ENCODE measurements around the gene ZNF343.
A peak's percentile ranks its signal among the peaks of the same experiment; 100 is the strongest.

Gene ZNF343

DNA sequence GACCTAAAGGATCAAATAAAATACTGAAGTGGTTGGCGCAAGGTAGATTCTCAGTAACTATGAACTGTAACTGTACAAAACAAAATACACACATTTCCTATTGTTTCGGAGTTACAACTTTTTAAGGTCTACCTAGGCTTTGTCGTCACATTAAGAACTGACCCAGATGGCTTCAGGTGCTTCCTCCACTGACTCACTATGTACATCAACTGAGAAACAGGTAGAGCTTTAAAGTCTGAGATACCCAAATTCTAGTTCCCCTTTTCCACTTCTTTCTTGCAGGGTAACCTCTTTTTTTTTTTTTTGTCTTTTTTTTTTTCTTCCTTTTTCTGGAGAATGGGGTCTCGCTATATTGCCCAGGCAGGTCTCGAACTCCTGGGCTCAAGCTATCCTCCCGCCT, 43.6 kb downstream of the ZNF343 start:
- H3K9me3 Mint-ChIP-seq: no peaks in the 10 kb centered on the region
- H3K4me1 Mint-ChIP-seq: peaks cover 70% of the 10 kb centered on the region
- H3K4me3 Mint-ChIP-seq: no peak overlapping the region
- DNase-seq (no peak), ATAC-seq (no peak)
- peak overlapping the region; percentile 80 to 93 for H3K27ac Mint-ChIP-seq
- no peaks in the 10 kb centered on the region for H3K27me3 Mint-ChIP-seq

DNA sequence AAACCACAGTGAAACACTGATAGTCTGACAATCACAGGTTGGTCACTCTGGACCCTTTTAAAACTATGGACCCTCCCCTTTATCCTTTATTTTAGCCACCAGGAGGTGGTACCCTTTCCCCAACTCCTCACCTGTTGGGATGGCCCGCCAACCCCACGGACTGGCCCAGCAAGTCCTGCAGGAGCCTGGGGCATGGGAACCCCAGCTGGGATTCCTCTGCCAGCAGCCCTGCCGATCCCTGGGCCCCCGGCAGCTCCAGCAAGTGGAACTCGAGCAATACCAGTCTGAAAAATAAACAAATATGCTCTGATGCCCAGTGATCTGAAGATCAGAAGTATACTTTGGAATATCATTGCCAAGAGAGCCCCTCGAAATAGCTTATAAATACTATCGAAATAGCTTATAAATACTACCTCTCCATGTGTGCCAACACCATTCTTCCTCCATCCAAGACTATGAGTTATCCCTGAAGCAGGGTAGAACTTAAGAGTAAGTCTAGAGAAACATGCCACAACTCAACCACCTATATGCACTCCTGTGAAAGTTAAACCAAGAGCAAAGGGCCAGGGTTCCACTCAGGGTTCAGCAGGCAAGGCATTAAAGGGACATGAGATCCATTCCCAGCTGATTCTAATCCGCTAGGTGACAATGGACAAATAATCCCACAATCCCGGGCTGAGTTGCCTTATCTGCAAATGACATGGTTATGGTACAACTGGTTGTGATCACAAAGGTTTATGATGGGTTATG, 44.9 kb downstream of the ZNF343 start:
- H3K27ac Mint-ChIP-seq: peak overlapping the region in 1 of 2 donors; percentile 96
- peaks cover 60% of the 10 kb centered on the region for H3K4me1 Mint-ChIP-seq
- no peaks in the 10 kb centered on the region for H3K27me3 Mint-ChIP-seq
- no peak overlapping the region for H3K4me3 Mint-ChIP-seq
- ATAC-seq: no peak
- no peak for DNase-seq
- H3K9me3 Mint-ChIP-seq: no peaks in the 10 kb centered on the region

GRCh38 chr20:2462484-2462883, 46.2 kb downstream of the ZNF343 start:
- Mint-ChIP-seq H3K27ac (peak overlapping the region; percentile 1 to 89), H3K27me3 (no peaks in the 10 kb centered on the region), H3K4me3 (no peak overlapping the region), H3K9me3 (no peaks in the 10 kb centered on the region), H3K4me1 (peaks cover 47% of the 10 kb centered on the region)
- DNase-seq (no peak), ATAC-seq (no peak)

- Mint-ChIP-seq H3K27ac (no peak overlapping the region), H3K4me1 (peaks cover 47% of the 10 kb centered on the region), H3K9me3 (no peaks in the 10 kb centered on the region), H3K27me3 (no peaks in the 10 kb centered on the region), H3K4me3 (no peak overlapping the region)
- ATAC-seq: no peak
- no peak for DNase-seq
Measured at GRCh38 chr20:2460752-2461424, 47.8 kb downstream of the ZNF343 start.

GRCh38 chr20:2459981-2460751, 48.5 kb downstream of the ZNF343 start:
- H3K27me3 Mint-ChIP-seq: no peaks in the 10 kb centered on the region
- H3K27ac Mint-ChIP-seq: no peak overlapping the region
- no peak for ATAC-seq

GRCh38 chr20:2458919-2459499, 49.7 kb downstream of the ZNF343 start:
- no peaks in the 10 kb centered on the region for H3K27me3 Mint-ChIP-seq
- ATAC-seq: no peak
- no peak for DNase-seq
- peaks cover 47% of the 10 kb centered on the region for H3K4me1 Mint-ChIP-seq
- H3K4me3 Mint-ChIP-seq: no peak overlapping the region
- no peaks in the 10 kb centered on the region for H3K9me3 Mint-ChIP-seq
- H3K27ac Mint-ChIP-seq: no peak overlapping the region

More at GRCh38 chr20:2459981-2460751, 48.5 kb downstream of the ZNF343 start:
- no peak for DNase-seq
- Mint-ChIP-seq H3K4me3 (no peak overlapping the region), H3K9me3 (no peaks in the 10 kb centered on the region), H3K4me1 (peaks cover 47% of the 10 kb centered on the region)

- peaks cover 22% of the 10 kb centered on the region for H3K4me1 Mint-ChIP-seq
- H3K27me3 Mint-ChIP-seq: no peaks in the 10 kb centered on the region
Measured at GRCh38 chr20:2455771-2456497, 52.8 kb downstream of the ZNF343 start.

GRCh38 chr20:2453792-2454191, 54.9 kb downstream of the ZNF343 start:
- Mint-ChIP-seq H3K4me1 (peaks cover 34% of the 10 kb centered on the region), H3K9me3 (no peaks in the 10 kb centered on the region), H3K4me3 (no peak overlapping the region), H3K27me3 (no peaks in the 10 kb centered on the region), H3K27ac (no peak overlapping the region)
- ATAC-seq: no peak
- DNase-seq: no peak

More at GRCh38 chr20:2455771-2456497, 52.8 kb downstream of the ZNF343 start:
- ATAC-seq: no peak
- H3K27ac Mint-ChIP-seq: no peak overlapping the region
- no peak for DNase-seq
- H3K9me3 Mint-ChIP-seq: no peaks in the 10 kb centered on the region
- no peak overlapping the region for H3K4me3 Mint-ChIP-seq

DNA sequence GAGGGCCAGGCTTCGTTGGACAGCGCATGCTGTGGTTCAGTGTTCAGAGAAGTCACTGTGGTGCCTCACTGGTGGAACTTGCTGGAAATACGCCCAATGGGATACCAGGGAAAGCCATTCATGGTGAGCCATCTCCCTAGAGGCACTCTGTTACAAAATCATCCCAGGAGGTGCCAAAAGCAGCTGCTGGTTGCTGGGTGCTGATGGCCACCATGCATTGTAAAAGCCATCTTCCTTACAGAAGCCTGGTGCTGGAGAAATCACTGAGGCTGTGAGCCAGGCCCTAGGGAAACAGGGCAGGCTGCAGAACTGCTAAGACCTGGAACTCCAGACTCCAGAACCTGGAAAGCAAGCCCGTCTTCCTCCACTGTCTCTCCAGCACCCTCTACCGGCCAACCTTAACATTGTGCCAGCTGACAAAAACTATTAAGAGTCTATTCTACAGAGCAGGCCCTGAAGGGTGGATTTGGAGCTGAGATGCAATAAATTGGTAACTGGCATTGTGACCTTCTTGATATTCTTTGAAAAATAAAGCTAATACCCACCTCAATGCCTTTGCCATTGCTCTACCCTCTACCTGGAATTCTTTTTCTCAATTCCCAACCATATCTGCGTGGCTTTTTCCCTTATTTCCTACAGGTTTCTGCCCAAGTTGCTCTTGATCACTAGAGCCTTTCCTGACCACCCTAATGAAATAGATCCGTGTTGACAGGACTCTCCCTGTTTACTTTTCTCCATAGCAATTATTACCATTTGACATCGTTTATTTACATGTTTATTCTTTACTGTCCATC, 56.6 kb downstream of the ZNF343 start:
- H3K27me3 Mint-ChIP-seq: no peaks in the 10 kb centered on the region
- no peaks in the 10 kb centered on the region for H3K9me3 Mint-ChIP-seq
- ATAC-seq (peak; percentile 64), DNase-seq (peak; percentile 56 to 58)
- H3K27ac Mint-ChIP-seq: no peak overlapping the region
- H3K4me1 Mint-ChIP-seq: peaks cover 34% of the 10 kb centered on the region
- H3K4me3 Mint-ChIP-seq: no peak overlapping the region

DNA sequence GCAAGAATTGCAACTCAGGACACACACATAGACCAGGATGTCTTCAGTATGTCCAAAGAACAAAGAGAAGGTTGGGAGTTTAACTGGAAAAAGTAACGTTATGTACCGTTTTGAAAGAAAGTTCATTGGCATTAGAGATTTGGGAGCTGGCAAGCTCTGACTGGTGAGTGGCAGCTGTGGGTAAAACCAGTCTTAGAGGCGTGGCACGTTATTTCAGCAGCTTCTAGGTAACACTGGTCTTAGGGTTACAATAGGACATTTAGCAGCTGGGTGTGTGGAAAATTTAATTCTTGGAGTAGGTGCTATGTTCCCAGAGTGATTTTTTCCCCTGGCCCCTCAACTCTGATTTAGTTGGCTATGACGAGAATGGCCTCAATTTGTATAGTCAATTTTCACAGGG, 57.3 kb downstream of the ZNF343 start:
- H3K9me3 Mint-ChIP-seq: no peaks in the 10 kb centered on the region
- H3K27ac Mint-ChIP-seq: no peak overlapping the region
- ATAC-seq (no peak), DNase-seq (no peak)
- peaks cover 27% of the 10 kb centered on the region for H3K4me1 Mint-ChIP-seq
- no peak overlapping the region for H3K4me3 Mint-ChIP-seq
- H3K27me3 Mint-ChIP-seq: no peaks in the 10 kb centered on the region

DNA sequence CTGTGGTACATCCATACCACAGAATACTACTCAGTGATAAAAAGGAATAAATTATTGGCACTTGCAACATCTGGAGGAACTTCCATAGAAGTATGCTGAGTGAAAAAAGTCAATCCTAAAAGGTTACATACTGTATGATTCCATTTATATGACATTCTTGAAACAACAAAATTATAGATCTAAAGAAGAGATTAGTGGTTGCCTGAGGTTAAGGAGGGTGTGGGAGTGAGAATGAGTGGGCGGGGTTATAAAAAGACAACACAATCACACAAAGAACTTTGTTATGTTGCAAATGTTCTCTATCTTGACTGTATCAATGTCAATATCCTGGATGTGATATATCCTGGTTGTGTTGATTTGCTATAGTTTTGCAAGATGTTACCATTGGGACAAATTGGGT, 59.3 kb downstream of the ZNF343 start:
- peaks cover 12% of the 10 kb centered on the region for H3K4me1 Mint-ChIP-seq
- DNase-seq: no peak
- no peaks in the 10 kb centered on the region for H3K27me3 Mint-ChIP-seq
- no peak overlapping the region for H3K4me3 Mint-ChIP-seq
- no peak for ATAC-seq
- no peak overlapping the region for H3K27ac Mint-ChIP-seq
- no peaks in the 10 kb centered on the region for H3K9me3 Mint-ChIP-seq

DNA sequence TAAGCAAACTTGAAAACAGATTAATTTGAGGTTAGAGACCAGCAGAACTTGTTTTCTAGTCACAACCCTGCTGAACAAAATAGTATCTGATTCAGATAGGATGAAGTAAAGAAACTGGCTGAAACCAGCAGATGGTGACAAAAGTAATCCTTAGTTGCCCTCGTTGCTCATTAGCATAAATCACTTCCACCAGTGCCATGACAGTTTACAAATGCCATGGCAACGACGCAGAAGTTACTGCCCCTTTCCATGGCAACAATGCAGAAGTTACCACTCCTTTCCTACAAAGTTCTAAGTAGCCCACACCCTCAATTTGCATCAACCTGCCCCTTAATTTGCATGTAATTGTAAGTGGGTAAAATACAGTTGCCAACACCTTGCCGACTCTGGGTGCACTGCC, 61.9 kb downstream of the ZNF343 start:
- DNase-seq: no peak
- Mint-ChIP-seq H3K27ac (no peak overlapping the region), H3K4me1 (peaks cover 12% of the 10 kb centered on the region), H3K27me3 (no peaks in the 10 kb centered on the region), H3K4me3 (no peak overlapping the region), H3K9me3 (no peaks in the 10 kb centered on the region)
- ATAC-seq: no peak

Data from stimulated activated naive CD8-positive, alpha-beta T cell treated with anti-CD3 and anti-CD28 coated beads, Interleukin-15, amount 100 ng/mL, for 72 hours (primary cell).